DMS114 treated with DMSO at 0.1 percent for 48 hours (cell line): Measurements from ENCODE around the gene KLF15.

Source experiments
- DNase-seq: peaks from one replicate; lab custom pipeline; 2025; ENCODE audit not compliant: unreplicated experiment; lab: John Stamatoyannopoulos, UW

KLF15 gene

GRCh38 chr3:126357295-126358037 is at the start of gene KLF15:
KLF15 (minus strand) TSS chr3:126357408; CDS start chr3:126352922, 4,486 bp downstream.
- DNase-seq: peak; percentile 59

GRCh38 chr3:126406389-126407296 is 49.4 kb upstream of the KLF15 start:
- no peak for DNase-seq

DNA sequence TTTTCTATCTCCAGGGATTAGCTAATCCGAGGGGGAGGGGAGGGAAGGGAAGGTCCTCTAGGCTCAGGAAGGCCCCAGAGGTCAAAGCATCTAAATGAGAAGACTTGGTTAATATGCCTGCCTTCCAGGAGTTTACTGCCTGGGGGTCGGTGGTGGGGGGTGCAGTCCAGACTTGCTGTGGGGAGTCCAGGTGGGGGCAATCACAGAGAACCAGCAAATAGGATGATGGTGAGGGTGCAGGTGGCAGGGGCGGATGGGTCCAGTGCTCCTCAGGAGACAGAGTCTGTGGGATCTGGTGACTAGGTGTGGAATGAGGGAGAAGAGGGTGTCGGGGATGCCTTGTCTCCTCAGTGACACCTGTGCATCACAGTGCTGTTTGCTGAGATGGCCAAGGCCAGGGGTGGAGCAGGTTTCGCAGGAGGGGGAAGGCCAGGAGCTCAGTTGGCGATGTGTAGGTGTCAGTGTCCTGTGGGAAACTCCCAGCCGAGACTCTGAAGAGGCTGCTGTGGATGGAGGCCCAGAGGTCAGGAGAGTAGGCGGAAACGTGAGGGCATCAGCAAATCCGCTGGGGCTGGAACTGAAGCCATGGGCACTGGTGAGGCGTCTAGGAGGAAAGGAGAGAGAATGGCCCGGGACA is 45.6 kb upstream of the KLF15 start:
- DNase-seq: no peak

- DNase-seq: no peak
Observed at GRCh38 chr3:126402178-126402577, 45.0 kb upstream of the KLF15 start.

DNA sequence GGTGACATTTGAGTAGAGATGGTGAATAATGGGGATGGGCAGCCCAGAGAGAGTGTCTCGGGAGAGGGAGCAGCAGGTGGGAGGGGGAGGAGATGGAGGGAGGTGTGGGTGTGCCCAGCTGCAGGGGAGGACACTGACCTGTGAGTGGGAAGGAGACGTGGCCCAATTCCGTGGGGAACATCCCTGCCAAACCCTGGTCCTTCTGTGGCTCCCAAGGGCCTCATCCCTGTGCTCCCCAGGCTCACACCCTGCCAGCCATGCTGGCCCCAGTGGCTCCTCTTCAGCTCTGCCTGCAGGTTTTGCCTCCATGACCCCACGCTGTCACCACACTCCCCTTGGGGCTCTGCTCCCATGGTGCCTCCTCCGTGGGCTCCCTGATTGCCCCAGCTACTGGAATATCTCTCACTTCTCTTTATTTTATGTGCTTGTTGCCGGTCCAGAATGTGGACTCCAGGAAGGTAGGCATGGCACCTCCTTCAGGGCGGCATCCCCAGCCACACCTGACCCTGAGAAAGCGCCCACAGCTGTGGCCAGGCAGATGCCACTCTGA is 44.5 kb upstream of the KLF15 start:
- no peak for DNase-seq

- DNase-seq: no peak
Observed at GRCh38 chr3:126399756-126400155, 42.5 kb upstream of the KLF15 start.

DNA sequence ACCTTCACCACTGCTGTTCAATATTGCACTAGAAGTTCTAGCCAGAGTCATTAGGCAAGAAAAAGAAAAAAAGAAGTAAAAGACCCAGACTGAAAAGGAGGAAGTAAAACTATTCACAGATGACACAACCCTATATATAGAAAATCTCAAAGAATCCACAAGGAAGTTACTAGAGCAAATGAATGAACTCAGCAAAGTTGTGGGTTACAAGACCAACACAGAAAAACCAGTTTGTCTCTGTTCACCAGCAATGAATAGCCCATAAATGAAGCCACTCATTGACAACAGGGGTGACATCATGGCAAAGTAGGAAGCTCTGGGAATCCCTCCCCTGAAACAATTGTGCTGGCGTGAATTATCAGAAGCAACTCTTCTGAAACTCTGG is 42.1 kb upstream of the KLF15 start:
- no peak for DNase-seq

DNA sequence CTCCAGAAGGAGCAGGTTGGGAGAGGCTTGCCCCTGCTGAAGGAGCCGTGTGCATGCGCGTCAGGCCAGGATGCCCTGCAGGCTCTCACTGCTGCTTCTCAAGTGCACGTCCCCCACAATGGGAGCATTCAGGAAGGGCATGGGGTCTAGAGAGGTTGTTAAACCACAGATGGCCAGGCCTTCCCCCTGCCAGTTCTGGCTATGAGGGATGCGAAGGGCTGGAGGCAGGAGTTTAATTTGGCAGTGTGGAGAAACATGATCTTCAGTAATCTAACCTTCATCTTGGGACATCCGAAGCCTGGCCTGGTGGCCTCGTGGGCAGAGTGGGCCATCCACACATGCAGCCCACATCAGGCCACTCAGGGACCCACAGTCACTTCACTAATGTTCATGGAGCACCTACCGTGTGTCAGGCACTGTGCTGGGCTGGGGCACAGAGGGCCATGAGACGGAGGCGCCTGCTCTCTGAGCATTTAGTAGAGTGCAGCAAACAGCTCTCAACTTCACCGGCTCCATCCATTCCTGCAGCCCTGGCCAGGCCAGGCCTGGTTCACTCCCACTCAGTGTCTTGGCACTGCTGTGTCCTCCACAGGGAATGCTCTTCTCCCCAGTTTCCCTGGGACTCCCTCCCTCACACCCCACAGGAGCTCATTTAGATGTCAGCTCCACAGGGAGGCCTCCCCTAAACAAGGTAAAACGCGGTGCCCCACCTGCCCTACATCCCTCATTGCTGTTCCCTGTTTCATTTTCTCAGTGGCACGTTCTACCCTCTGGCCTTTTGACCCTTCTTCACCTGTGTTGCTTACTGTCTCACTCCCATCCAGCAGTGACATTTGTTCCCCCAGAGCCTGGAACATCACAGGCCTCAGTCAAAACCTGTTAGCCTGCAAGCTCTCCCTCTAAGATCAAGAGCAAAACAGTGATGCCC is 41.5 kb upstream of the KLF15 start:
- DNase-seq: no peak

GRCh38 chr3:126397610-126398422 is 40.6 kb upstream of the KLF15 start:
- DNase-seq: no peak

GRCh38 chr3:126396536-126396935 is 39.3 kb upstream of the KLF15 start:
- no peak for DNase-seq

DNA sequence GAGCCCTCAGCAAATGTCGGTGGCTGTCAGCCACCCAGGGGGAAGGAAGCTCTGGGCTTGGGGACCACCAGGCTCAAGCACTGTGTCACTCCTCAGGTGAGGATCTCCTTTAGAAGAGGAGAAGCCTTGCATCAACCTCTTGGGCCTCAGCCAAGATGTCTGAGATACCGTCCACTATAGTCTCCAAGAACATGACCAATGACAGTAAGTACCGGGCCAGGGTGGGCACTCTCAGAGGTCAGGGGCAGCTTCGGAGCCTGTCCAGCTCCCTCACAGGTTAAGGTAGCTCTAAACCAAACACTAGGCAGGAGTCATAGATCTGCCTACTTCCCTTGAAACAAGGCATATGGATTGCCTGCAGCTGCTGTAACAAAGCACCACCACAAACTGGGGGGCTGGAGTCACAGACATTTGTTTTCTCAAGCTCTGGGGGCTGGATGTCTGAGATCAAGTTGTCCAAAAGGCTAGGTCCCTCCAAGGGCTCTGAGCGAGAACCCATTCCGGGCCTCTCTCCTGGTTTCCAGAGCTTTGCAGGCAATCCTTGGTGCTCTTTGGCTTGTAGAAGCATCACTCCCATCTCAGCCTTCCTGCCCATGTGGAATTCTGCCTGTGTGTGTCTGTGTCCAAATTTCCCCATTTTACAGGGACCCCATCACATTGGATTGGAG is 38.8 kb upstream of the KLF15 start:
- DNase-seq: no peak

- no peak for DNase-seq
Observed at GRCh38 chr3:126394977-126395321, 37.7 kb upstream of the KLF15 start.

- no peak for DNase-seq
Observed at GRCh38 chr3:126394179-126394976, 37.2 kb upstream of the KLF15 start, which contains the start of gene CFAP100. CFAP100 (plus strand) TSS chr3:126394909; CDS start chr3:126396001, 1,092 bp downstream.

- DNase-seq: no peak
Observed at GRCh38 chr3:126393563-126393962, 36.4 kb upstream of the KLF15 start.

GRCh38 chr3:126392246-126392645 is 35.0 kb upstream of the KLF15 start:
- no peak for DNase-seq

DNA sequence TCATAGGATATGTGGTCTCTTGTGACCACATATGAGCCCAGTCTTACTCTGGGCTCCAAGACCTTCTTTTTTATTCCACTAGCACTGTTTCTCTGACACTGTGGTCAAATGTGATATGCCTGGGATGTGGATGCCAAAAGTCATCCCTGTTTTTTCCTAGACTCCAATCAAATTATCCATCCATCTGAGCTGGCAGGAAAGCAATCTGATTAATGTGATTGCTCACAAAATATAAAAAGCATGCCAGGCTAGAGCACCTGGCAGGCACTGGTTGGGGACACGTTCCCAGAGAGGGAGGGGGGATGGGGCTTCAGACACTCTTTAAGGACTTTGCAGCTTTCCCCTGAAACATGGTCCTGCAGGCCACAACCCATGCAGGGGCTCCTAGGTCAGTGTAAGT is 34.4 kb upstream of the KLF15 start:
- DNase-seq: no peak

GRCh38 chr3:126390751-126391150 is 33.5 kb upstream of the KLF15 start:
- DNase-seq: no peak

GRCh38 chr3:126390201-126390600 is 33.0 kb upstream of the KLF15 start:
- no peak for DNase-seq
